ENCODE data around the gene CSNK1D. TPM values are rescaled to one million over a fixed set of nuclear protein-coding genes. Genes with fewer than 3 reads are reported as not detected.

Gene CSNK1D
- total RNA-seq, 1 experiment from 2014 or later: 111 TPM

DNA sequence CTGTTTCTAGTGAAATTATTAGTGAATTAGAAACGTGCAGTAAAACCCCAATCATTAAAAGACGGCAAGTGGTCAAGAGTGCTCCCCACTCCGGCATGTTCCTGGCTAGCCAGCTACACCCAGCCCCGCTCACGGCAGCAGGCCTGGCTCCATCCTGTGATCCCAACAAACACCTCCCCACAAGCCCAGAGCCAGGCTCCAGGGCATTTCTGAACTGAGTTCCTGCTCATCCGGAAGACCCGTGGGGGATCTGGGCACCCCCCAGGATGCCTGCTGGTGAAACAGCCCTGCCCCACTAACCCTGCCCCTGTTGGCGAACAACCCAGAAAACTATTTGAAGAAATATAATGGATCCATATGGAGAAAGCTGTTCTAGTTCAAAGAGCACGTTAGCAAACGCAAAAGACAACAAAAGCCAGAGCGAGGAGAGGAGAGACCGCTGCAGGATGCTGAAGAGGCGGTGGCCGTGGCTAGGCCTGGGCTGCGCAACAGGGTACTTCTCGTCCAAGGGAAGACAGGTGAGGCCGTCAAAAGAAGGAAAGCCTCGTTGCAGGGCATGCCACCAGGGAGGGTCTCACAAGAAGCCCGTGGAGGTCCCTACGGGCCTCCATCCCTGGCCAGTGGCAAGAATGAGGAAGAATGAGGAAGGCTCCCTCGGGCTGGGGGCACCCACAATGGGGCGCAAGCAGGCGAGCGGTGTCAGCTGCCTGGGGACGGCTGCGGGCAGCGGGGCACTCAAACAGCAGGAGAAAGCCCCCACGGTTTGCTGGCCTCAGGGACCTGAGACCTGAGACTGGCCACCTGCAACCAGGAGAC is 25.4 kb downstream of the CSNK1D start:
- ChIA-PET POLR2A (no interaction called here), CTCF (no interaction called here)
- H3K27ac Mint-ChIP-seq: no peak overlapping the region; the same call in 1 of the 2 replicates
- H3K4me1 Mint-ChIP-seq: no peaks in the 10 kb centered on the region
- peaks cover 85% of the 10 kb centered on the region for H3K36me3 Mint-ChIP-seq
- DNase-seq (ENCODE audit: low spot score) (no peak), ATAC-seq (no peak)
- no peak overlapping the region for H3K4me3 Mint-ChIP-seq
- no peaks in the 10 kb centered on the region for H3K9me3 Mint-ChIP-seq
- TF ChIP-seq MYBL2 (CRISPR knock-in tag; IDR thresholded peaks at IDR 0.05) (no peak), CBFB (CRISPR knock-in tag; IDR thresholded peaks at IDR 0.05; ENCODE audit: low read depth) (no peak), ZNF317 (CRISPR knock-in tag; IDR thresholded peaks at IDR 0.05; ENCODE audit: borderline replicate concordance, low read depth) (no peak)
- TF ChIP-seq, protein P1, sequence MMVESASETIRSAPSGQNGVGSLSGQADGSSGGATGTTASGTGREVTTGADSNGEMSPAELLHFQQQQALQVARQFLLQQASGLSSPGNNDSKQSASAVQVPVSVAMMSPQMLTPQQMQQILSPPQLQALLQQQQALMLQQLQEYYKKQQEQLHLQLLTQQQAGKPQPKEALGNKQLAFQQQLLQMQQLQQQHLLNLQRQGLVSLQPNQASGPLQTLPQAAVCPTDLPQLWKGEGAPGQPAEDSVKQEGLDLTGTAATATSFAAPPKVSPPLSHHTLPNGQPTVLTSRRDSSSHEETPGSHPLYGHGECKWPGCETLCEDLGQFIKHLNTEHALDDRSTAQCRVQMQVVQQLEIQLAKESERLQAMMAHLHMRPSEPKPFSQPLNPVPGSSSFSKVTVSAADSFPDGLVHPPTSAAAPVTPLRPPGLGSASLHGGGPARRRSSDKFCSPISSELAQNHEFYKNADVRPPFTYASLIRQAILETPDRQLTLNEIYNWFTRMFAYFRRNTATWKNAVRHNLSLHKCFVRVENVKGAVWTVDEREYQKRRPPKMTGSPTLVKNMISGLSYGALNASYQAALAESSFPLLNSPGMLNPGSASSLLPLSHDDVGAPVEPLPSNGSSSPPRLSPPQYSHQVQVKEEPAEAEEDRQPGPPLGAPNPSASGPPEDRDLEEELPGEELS (CRISPR knock-in tag; IDR thresholded peaks at IDR 0.05): no peak
- TF ChIP-seq, protein P2, sequence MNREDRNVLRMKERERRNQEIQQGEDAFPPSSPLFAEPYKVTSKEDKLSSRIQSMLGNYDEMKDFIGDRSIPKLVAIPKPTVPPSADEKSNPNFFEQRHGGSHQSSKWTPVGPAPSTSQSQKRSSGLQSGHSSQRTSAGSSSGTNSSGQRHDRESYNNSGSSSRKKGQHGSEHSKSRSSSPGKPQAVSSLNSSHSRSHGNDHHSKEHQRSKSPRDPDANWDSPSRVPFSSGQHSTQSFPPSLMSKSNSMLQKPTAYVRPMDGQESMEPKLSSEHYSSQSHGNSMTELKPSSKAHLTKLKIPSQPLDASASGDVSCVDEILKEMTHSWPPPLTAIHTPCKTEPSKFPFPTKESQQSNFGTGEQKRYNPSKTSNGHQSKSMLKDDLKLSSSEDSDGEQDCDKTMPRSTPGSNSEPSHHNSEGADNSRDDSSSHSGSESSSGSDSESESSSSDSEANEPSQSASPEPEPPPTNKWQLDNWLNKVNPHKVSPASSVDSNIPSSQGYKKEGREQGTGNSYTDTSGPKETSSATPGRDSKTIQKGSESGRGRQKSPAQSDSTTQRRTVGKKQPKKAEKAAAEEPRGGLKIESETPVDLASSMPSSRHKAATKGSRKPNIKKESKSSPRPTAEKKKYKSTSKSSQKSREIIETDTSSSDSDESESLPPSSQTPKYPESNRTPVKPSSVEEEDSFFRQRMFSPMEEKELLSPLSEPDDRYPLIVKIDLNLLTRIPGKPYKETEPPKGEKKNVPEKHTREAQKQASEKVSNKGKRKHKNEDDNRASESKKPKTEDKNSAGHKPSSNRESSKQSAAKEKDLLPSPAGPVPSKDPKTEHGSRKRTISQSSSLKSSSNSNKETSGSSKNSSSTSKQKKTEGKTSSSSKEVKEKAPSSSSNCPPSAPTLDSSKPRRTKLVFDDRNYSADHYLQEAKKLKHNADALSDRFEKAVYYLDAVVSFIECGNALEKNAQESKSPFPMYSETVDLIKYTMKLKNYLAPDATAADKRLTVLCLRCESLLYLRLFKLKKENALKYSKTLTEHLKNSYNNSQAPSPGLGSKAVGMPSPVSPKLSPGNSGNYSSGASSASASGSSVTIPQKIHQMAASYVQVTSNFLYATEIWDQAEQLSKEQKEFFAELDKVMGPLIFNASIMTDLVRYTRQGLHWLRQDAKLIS (CRISPR knock-in tag; IDR thresholded peaks at IDR 0.05; ENCODE audit: borderline replicate concordance): no peak
- TF ChIP-seq, protein P3, sequence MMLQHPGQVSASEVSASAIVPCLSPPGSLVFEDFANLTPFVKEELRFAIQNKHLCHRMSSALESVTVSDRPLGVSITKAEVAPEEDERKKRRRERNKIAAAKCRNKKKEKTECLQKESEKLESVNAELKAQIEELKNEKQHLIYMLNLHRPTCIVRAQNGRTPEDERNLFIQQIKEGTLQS (CRISPR knock-in tag; conservative IDR thresholded peaks at IDR 0.05): no peak
- H3K27me3 Mint-ChIP-seq (ENCODE audit: low read depth): no peaks in the 10 kb centered on the region

DNA sequence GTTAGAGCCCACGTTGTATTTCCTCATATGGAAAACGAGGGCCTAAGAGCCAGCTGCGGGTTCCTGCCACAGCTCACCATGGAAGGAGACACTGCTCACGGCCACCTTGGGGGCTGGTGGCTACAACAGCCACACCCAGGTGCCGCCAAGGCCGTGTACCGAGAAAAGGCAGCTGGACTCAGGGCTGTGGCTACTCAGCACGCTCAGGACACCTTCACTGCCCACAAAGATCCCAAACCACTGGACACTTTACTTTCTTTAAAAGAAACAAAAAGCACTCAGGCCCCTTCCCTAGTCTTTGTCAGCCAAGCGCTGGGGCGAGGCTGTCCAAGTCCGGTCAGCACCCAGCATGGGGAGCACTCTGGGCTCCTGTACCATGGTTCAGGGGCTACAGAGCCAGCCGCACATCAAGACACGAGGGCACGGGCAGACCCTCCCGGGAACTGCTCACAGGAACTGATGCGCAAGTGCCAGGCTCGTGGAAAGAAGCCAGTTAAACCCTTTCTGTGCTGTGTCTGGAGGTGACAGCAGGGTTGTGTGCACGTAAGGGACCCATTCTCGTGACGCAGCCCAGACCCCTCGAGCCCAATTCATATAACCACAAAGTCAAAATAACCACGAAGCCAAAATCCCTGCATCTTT is 26.2 kb downstream of the CSNK1D start:
- no peak overlapping the region for H3K27ac Mint-ChIP-seq
- TF ChIP-seq TCF7 (CRISPR knock-in tag; IDR thresholded peaks at IDR 0.05; ENCODE audit: low read depth): no peak
- TF ChIP-seq ELF4 (CRISPR knock-in tag; IDR thresholded peaks at IDR 0.05; ENCODE audit: low read depth): no peak
- TF ChIP-seq NR3C1 (CRISPR knock-in tag; conservative IDR thresholded peaks at IDR 0.05; ENCODE audit: low read depth): no peak
- TF ChIP-seq, protein P4, sequence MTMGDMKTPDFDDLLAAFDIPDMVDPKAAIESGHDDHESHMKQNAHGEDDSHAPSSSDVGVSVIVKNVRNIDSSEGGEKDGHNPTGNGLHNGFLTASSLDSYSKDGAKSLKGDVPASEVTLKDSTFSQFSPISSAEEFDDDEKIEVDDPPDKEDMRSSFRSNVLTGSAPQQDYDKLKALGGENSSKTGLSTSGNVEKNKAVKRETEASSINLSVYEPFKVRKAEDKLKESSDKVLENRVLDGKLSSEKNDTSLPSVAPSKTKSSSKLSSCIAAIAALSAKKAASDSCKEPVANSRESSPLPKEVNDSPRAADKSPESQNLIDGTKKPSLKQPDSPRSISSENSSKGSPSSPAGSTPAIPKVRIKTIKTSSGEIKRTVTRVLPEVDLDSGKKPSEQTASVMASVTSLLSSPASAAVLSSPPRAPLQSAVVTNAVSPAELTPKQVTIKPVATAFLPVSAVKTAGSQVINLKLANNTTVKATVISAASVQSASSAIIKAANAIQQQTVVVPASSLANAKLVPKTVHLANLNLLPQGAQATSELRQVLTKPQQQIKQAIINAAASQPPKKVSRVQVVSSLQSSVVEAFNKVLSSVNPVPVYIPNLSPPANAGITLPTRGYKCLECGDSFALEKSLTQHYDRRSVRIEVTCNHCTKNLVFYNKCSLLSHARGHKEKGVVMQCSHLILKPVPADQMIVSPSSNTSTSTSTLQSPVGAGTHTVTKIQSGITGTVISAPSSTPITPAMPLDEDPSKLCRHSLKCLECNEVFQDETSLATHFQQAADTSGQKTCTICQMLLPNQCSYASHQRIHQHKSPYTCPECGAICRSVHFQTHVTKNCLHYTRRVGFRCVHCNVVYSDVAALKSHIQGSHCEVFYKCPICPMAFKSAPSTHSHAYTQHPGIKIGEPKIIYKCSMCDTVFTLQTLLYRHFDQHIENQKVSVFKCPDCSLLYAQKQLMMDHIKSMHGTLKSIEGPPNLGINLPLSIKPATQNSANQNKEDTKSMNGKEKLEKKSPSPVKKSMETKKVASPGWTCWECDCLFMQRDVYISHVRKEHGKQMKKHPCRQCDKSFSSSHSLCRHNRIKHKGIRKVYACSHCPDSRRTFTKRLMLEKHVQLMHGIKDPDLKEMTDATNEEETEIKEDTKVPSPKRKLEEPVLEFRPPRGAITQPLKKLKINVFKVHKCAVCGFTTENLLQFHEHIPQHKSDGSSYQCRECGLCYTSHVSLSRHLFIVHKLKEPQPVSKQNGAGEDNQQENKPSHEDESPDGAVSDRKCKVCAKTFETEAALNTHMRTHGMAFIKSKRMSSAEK (CRISPR knock-in tag; IDR thresholded peaks at IDR 0.05; ENCODE audit: borderline replicate concordance): no peak
- TF ChIP-seq, protein P5, sequence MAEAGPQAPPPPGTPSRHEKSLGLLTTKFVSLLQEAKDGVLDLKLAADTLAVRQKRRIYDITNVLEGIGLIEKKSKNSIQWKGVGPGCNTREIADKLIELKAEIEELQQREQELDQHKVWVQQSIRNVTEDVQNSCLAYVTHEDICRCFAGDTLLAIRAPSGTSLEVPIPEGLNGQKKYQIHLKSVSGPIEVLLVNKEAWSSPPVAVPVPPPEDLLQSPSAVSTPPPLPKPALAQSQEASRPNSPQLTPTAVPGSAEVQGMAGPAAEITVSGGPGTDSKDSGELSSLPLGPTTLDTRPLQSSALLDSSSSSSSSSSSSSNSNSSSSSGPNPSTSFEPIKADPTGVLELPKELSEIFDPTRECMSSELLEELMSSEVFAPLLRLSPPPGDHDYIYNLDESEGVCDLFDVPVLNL (CRISPR knock-in tag; IDR thresholded peaks at IDR 0.05; ENCODE audit: borderline replicate concordance, low read depth): no peak
- TF ChIP-seq, protein P6, sequence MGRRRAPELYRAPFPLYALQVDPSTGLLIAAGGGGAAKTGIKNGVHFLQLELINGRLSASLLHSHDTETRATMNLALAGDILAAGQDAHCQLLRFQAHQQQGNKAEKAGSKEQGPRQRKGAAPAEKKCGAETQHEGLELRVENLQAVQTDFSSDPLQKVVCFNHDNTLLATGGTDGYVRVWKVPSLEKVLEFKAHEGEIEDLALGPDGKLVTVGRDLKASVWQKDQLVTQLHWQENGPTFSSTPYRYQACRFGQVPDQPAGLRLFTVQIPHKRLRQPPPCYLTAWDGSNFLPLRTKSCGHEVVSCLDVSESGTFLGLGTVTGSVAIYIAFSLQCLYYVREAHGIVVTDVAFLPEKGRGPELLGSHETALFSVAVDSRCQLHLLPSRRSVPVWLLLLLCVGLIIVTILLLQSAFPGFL (CRISPR knock-in tag; IDR thresholded peaks at IDR 0.05; ENCODE audit: borderline replicate concordance): no peak
- TF ChIP-seq IRF2 (CRISPR knock-in tag; IDR thresholded peaks at IDR 0.05; ENCODE audit: borderline replicate concordance, low read depth): no peak
- TF ChIP-seq CBFB (CRISPR knock-in tag; IDR thresholded peaks at IDR 0.05; ENCODE audit: low read depth): no peak
- TF ChIP-seq ETV6 (CRISPR knock-in tag; IDR thresholded peaks at IDR 0.05): no peak
- ChIA-PET POLR2A (no interaction called here), CTCF (no interaction called here)
- H3K4me1 Mint-ChIP-seq: no peaks in the 10 kb centered on the region
- ATAC-seq: no peak
- H3K27me3 Mint-ChIP-seq (ENCODE audit: low read depth): no peaks in the 10 kb centered on the region
- no peak for DNase-seq (ENCODE audit: low spot score)
- H3K9me3 Mint-ChIP-seq: no peaks in the 10 kb centered on the region
- H3K36me3 Mint-ChIP-seq: peaks cover 83% of the 10 kb centered on the region
- no peak overlapping the region for H3K4me3 Mint-ChIP-seq
